ENCODE data around the gene ZNF805.
A peak's percentile ranks its signal among the peaks of the same experiment; 100 is the strongest.
"Not testable (repeated sequence)": the region's sequence is repeated elsewhere in the genome, so short reads cannot be mapped to it uniquely, and the experiment has no call there.

The ZNF805 gene

GRCh38 chr19:57269515-57270250 lies 29.3 kb downstream of the ZNF805 start:
- DNase-seq (ENCODE audit: low spot score): no peak

- DNase-seq (ENCODE audit: low spot score): no peak
These were observed 30.8 kb downstream of the ZNF805 start for GRCh38 chr19:57271280-57271679.

- no peak for DNase-seq (ENCODE audit: low spot score)
These were observed 32.6 kb downstream of the ZNF805 start for GRCh38 chr19:57273014-57273413.

- no peak for DNase-seq (ENCODE audit: low spot score)
These were observed 36.0 kb downstream of the ZNF805 start for GRCh38 chr19:57276430-57276829.

GRCh38 chr19:57278481-57278880 lies 38.0 kb downstream of the ZNF805 start:
- DNase-seq (ENCODE audit: low spot score): not testable (repeated sequence)

- peak; percentile 93 for DNase-seq (ENCODE audit: low spot score)
These were observed 39.2 kb downstream of the ZNF805 start for GRCh38 chr19:57279418-57280164.

- peak; percentile 95 for DNase-seq (ENCODE audit: low spot score)
These were observed 39.9 kb downstream of the ZNF805 start, which contains the start of gene ZNF460 for GRCh38 chr19:57280165-57280961. TSS of gene ZNF460 (plus strand) at chr19:57280485. CDS start at chr19:57280807, 322 bp downstream.

- peak; percentile 15 for DNase-seq (ENCODE audit: low spot score)
These were observed 40.5 kb downstream of the ZNF805 start for GRCh38 chr19:57280962-57281400.

GRCh38 chr19:57282011-57282643 lies 41.7 kb downstream of the ZNF805 start:
- no peak for DNase-seq (ENCODE audit: low spot score)

GRCh38 chr19:57288373-57288772 lies 47.9 kb downstream of the ZNF805 start:
- DNase-seq (ENCODE audit: low spot score): no peak

GRCh38 chr19:57290970-57291369 lies 50.5 kb downstream of the ZNF805 start:
- DNase-seq (ENCODE audit: low spot score): no peak

- no peak for DNase-seq (ENCODE audit: low spot score)
These were observed 52.1 kb downstream of the ZNF805 start for GRCh38 chr19:57292547-57292946.

GRCh38 chr19:57293719-57294118 lies 53.3 kb downstream of the ZNF805 start:
- no peak for DNase-seq (ENCODE audit: low spot score)

- DNase-seq (ENCODE audit: low spot score): no peak
These were observed 61.6 kb downstream of the ZNF805 start for GRCh38 chr19:57302020-57302465.

- no peak for DNase-seq (ENCODE audit: low spot score)
These were observed 62.4 kb downstream of the ZNF805 start for GRCh38 chr19:57302727-57303401.
